ENCODE data around the gene CACNA1B. TPM values are rescaled to one million over a fixed set of nuclear protein-coding genes. Genes with fewer than 3 reads are reported as not detected.
"Not testable (repeated sequence)": the region's sequence is repeated elsewhere in the genome, so short reads cannot be mapped to it uniquely, and the experiment has no call there.

The CACNA1B gene
- total RNA-seq, 1 donor from 2014 or later = 0.02 TPM

DNA sequence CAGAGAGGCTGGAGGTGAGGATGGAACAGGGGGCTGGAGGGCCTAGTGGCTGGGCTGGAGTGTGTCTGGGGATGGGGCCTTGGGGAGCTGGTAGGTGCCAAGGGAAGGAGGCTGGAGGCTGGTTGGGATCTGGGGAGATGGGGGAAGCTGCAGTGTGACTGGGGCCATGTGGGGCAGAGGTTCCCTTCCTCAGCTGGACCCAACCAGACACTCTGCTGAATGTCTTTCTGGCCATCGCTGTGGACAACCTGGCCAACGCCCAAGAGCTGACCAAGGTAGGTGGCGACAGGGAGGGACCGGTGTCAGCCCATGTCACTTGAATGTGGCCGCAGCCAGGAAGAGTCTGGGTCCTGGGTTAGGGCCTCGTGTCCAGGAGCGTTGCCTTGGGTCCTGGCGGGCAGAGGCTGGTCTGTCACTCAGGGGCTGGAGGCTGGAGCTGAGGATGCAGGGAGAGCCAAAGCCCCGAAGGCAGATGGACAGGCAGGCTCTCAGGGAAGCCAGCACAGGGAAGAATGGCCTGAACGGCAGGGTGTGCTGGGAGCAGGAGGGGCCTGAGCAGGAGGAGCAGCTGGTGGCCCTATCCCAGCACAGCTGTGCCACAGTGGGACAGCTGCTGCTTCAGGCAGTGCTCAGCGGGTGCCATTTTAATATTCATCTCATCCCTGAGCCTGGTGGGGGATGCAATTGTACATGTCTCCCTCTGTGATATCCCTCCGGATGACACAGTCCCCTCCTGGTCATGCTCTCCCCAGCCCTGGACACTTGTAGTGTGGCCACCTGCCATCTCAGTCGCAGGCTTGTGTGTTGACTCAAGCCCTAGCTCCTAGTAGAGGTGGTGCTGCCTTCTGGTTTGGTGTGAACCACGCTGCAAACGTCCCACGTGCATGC is 132.5 kb downstream of the CACNA1B start:
- Mint-ChIP-seq H3K36me3 (ENCODE audit: low read depth) (no peaks in the 10 kb centered on the region), H3K4me1 (ENCODE audit: low read depth) (no peaks in the 10 kb centered on the region), H3K27me3 (ENCODE audit: low read depth) (no peaks in the 10 kb centered on the region), H3K4me3 (ENCODE audit: low read depth) (no peak overlapping the region), H3K27ac (no peak overlapping the region), H3K9me3 (no peaks in the 10 kb centered on the region)
- intact Hi-C loops (cut with micrococcal nuclease) = no loop called here
- no peak for DNase-seq (ENCODE audit: low spot score)

GRCh38 chr9:138010861-138011260 is 133.3 kb downstream of the CACNA1B start:
- Mint-ChIP-seq H3K27ac (no peak overlapping the region), H3K4me1 (ENCODE audit: low read depth) (no peaks in the 10 kb centered on the region), H3K27me3 (ENCODE audit: low read depth) (no peaks in the 10 kb centered on the region), H3K9me3 (no peaks in the 10 kb centered on the region), H3K36me3 (ENCODE audit: low read depth) (no peaks in the 10 kb centered on the region), H3K4me3 (ENCODE audit: low read depth) (no peak overlapping the region)
- intact Hi-C loops (cut with micrococcal nuclease) = no loop called here
- DNase-seq (ENCODE audit: low spot score) = no peak

- Mint-ChIP-seq H3K4me3 (ENCODE audit: low read depth) (no peak overlapping the region), H3K27ac (no peak overlapping the region), H3K9me3 (no peaks in the 10 kb centered on the region), H3K4me1 (ENCODE audit: low read depth) (no peaks in the 10 kb centered on the region), H3K27me3 (ENCODE audit: low read depth) (no peaks in the 10 kb centered on the region), H3K36me3 (ENCODE audit: low read depth) (no peaks in the 10 kb centered on the region)
- no peak for DNase-seq (ENCODE audit: low spot score)
- intact Hi-C loops (cut with micrococcal nuclease) = no loop called here
These were observed 134.4 kb downstream of the CACNA1B start for GRCh38 chr9:138011951-138012500.

- Mint-ChIP-seq H3K27me3 (ENCODE audit: low read depth) (no peaks in the 10 kb centered on the region), H3K27ac (no peak overlapping the region), H3K4me1 (ENCODE audit: low read depth) (no peaks in the 10 kb centered on the region), H3K9me3 (no peaks in the 10 kb centered on the region), H3K4me3 (ENCODE audit: low read depth) (no peak overlapping the region), H3K36me3 (ENCODE audit: low read depth) (no peaks in the 10 kb centered on the region)
- intact Hi-C loops (cut with micrococcal nuclease) = no loop called here
- DNase-seq (ENCODE audit: low spot score) = no peak
These were observed 135.7 kb downstream of the CACNA1B start for GRCh38 chr9:138013273-138013672.

DNA sequence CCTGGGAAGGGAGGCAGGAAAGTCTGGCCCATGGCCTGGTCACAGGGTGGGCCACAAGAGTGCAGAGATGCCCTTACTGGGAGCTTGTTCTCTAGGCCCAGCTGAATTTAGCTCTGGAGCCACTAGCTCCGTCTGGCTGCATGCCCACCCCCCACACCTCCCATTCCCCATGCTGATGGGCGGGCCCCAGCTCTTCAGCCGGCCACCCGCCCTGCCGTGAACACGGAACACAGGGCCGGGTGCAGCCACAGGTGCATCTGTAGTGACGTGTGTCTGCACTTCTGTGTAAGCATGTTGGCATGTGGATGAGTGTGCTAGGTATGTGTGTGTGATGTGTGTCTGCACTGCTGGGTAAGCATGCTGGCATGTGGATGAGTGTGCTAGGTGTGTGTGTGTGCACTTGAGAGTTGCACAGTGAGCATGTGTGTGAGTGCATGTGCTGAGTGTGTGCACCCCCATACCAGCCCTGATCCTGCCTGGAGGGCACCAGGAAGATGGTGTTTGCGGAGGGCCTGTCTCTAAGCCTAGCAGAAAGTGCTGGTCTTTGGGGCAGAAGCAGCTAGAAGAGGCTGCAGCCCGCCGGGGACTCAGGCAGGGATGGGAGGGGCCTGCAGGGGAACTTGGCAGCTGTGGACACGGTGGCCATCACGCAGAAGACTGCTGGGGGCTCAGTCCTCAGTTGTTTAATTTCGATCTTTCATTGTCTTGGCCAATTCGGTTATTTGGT is 136.4 kb downstream of the CACNA1B start:
- H3K27me3 Mint-ChIP-seq (ENCODE audit: low read depth) = no peaks in the 10 kb centered on the region
- no peak for DNase-seq (ENCODE audit: low spot score)
- no peaks in the 10 kb centered on the region for H3K9me3 Mint-ChIP-seq
- no peak overlapping the region for H3K27ac Mint-ChIP-seq
- H3K4me1 Mint-ChIP-seq (ENCODE audit: low read depth) = no peaks in the 10 kb centered on the region
- intact Hi-C loops (cut with micrococcal nuclease) = no loop called here
- H3K36me3 Mint-ChIP-seq (ENCODE audit: low read depth) = no peaks in the 10 kb centered on the region
- H3K4me3 Mint-ChIP-seq (ENCODE audit: low read depth) = no peak overlapping the region

GRCh38 chr9:138014563-138014945 is 137.0 kb downstream of the CACNA1B start:
- intact Hi-C loops (cut with micrococcal nuclease) = no loop called here
- no peak overlapping the region for H3K4me3 Mint-ChIP-seq (ENCODE audit: low read depth)

DNA sequence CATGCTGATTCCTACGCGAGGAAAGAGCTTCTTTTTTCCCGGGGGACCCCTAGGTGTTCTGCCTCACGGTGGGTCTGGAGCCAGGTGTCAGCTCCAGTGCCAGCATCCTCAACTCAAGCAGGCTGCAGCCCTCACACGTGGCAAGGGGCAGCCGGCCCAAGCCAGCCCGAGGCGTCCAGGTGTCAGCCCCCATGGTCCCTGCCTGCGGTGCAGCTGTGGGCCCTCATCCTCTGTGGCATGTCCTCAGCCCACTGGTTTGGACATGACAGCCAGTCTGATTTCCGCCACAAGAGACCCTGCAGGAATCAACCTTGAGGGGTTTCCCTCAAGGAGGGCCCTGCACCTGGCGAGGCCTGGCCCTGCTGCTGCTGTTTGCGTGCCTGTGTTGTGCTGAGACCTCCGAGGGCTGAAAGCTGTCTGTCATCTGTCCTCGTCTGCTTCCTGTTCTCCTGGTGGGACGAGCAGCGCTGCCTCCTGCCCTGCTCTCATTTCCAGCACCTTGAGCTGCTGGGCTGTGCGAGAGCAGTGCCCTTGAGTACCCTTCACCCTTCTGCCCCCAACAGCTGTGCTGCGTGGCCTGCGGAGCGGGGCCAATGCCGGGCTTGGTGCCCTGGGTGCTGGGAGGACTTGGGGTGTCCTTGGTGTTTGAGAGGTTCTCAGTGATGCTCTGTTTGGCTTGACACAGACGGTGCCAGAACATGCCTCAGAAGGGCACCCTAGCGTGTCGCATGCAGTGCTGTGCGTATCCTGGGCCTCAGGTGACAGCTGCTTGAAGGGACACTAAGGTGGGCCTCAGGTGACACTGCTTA is 137.6 kb downstream of the CACNA1B start:
- Mint-ChIP-seq H3K9me3 (no peaks in the 10 kb centered on the region), H3K4me3 (ENCODE audit: low read depth) (no peak overlapping the region), H3K4me1 (ENCODE audit: low read depth) (no peaks in the 10 kb centered on the region), H3K27me3 (ENCODE audit: low read depth) (no peaks in the 10 kb centered on the region), H3K36me3 (ENCODE audit: low read depth) (no peaks in the 10 kb centered on the region), H3K27ac (no peak overlapping the region)
- intact Hi-C loops (cut with micrococcal nuclease) = no loop called here
- no peak for DNase-seq (ENCODE audit: low spot score)

More at GRCh38 chr9:138014563-138014945, 137.0 kb downstream of the CACNA1B start:
- no peaks in the 10 kb centered on the region for H3K27me3 Mint-ChIP-seq (ENCODE audit: low read depth)
- DNase-seq (ENCODE audit: low spot score) = no peak
- H3K9me3 Mint-ChIP-seq = no peaks in the 10 kb centered on the region
- H3K4me1 Mint-ChIP-seq (ENCODE audit: low read depth) = no peaks in the 10 kb centered on the region
- no peaks in the 10 kb centered on the region for H3K36me3 Mint-ChIP-seq (ENCODE audit: low read depth)
- no peak overlapping the region for H3K27ac Mint-ChIP-seq

DNA sequence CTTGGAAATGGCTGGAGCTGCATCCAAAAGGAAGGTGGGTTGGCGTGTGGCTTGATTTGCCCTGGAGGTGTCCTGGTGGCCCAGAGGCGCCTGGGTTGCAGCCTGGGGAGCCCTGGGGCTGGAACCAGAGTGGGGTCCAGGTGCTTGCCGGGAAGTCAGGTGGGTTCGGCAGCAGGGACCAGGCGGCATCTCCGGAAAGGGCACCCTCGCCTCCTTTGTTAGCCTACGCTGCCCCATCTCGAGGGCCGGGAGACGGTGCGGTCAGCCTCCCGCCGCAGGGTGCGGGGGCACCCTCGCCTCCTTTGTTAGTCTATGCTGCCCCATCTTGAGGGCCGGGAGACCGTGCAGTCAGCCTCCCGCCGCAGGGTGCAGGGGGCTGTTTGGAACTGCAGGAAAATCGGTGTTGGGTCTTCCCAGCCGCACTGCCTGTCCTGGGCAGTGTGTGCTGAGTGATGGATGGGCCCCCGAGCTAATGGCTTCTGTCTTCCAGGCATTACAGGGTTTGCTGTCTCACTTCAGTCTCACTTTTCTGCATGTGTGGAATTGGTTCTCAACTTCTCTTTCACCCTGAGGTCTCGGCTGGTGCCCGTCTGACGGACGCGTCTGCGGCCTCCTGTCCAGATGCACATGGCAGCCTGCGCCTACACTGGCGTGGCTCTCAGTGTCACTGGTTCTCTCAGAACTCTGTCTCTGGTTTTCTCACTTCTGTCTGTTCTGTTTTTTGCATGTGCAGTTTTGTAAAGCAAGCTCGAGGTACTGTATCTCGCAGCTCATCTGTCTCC is 139.0 kb downstream of the CACNA1B start:
- H3K27ac Mint-ChIP-seq = no peak overlapping the region
- no peaks in the 10 kb centered on the region for H3K36me3 Mint-ChIP-seq (ENCODE audit: low read depth)
- no peaks in the 10 kb centered on the region for H3K4me1 Mint-ChIP-seq (ENCODE audit: low read depth)
- H3K27me3 Mint-ChIP-seq (ENCODE audit: low read depth) = peaks cover under 1% of the 10 kb centered on the region
- intact Hi-C loops (cut with micrococcal nuclease) = no loop called here
- no peaks in the 10 kb centered on the region for H3K9me3 Mint-ChIP-seq
- H3K4me3 Mint-ChIP-seq (ENCODE audit: low read depth) = no peak overlapping the region
- no peak for DNase-seq (ENCODE audit: low spot score)

- Mint-ChIP-seq H3K4me3 (ENCODE audit: low read depth) (no peak overlapping the region), H3K36me3 (ENCODE audit: low read depth) (no peaks in the 10 kb centered on the region), H3K27ac (no peak overlapping the region), H3K27me3 (ENCODE audit: low read depth) (peaks cover 6% of the 10 kb centered on the region), H3K4me1 (ENCODE audit: low read depth) (no peaks in the 10 kb centered on the region), H3K9me3 (no peaks in the 10 kb centered on the region)
- no peak for DNase-seq (ENCODE audit: low spot score)
- intact Hi-C loops (cut with micrococcal nuclease) = no loop called here
These were observed 139.6 kb downstream of the CACNA1B start for GRCh38 chr9:138017200-138017599.

DNA sequence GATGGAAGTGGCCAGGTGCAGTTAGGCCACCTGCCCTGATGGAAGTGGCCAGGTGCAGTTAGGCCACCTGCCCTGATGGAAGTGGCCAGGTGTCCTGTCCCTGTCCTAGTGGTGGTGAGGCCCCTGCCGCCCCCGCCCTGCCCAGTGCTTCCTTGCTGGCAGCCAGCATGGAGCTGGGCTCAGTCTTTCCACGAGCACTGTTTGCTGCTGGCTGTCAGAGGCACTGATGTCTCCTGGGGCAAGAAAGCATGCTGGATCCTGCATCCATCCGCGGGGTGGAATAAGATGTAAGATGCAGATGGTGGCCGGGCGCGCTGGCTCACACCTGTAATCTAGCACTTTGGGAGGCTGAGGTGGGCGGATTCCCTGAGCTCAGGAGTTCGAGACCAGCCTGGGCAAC is 141.9 kb downstream of the CACNA1B start:
- H3K36me3 Mint-ChIP-seq (ENCODE audit: low read depth); DNase-seq (ENCODE audit: low spot score); H3K4me1 Mint-ChIP-seq (ENCODE audit: low read depth); H3K4me3 Mint-ChIP-seq (ENCODE audit: low read depth); intact Hi-C loops (cut with micrococcal nuclease); H3K9me3 Mint-ChIP-seq; H3K27ac Mint-ChIP-seq: not testable (repeated sequence)
- H3K27me3 Mint-ChIP-seq (ENCODE audit: low read depth) = peaks cover 10% of the 10 kb centered on the region

DNA sequence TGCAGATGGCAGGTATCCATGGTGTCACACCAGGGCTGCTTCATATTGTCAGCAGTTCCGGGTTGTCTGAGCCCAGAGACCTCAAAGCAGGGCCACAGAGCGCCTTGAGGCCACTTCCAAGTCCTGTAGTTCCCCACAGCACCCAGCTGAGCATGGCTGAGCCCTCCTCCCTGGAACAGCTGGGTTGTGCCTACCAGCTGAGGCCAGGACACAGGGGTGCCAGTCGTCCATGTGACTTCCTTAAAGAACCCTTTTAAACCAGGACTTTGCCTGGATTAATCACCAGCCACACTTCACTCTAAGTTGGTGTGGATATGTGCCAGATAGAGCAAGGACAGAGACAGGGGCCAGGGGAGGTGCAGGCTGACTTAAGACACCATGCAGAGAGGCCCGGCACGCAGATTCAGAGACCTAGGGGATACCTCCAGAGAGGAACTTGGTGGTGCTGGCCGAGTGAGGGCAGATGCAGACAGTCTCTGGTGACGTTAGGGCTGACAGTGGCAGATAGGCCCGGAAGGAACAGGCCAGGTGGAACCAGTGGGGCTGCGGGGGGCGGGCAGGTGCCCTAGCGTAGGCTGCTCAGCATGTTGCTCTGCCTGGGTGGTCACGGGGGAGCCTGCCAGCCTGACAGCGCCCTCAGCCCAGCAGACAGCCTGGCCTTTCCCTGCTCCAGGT is 142.7 kb downstream of the CACNA1B start:
- no peak for DNase-seq (ENCODE audit: low spot score)
- Mint-ChIP-seq H3K4me3 (ENCODE audit: low read depth) (no peak overlapping the region), H3K9me3 (no peaks in the 10 kb centered on the region), H3K4me1 (ENCODE audit: low read depth) (no peaks in the 10 kb centered on the region), H3K36me3 (ENCODE audit: low read depth) (no peaks in the 10 kb centered on the region), H3K27me3 (ENCODE audit: low read depth) (peaks cover 13% of the 10 kb centered on the region), H3K27ac (no peak overlapping the region)
- intact Hi-C loops (cut with micrococcal nuclease) = no loop called here
